Gastrocnemius medialis (tissue), 4 donors: ENCODE results near the gene MLXIPL.

Experiments
- POLR2A ChIP-seq, 2 donors: fragments of 450-650 bp; IDR thresholded peaks; one replicate each; pipeline ENCODE4 v1.6.1; 2017; ENCODE audit warnings: antibody characterized with exemption in 2 of 2, mild to moderate bottlenecking in 2 of 2, moderate library complexity in 2 of 2
- TF ChIP-seq, protein P1 (sequence below), 5 experiments: fragments of 450-650 bp in 3 of 5; fragments of 200-600 bp in 2 of 5; sonication (generic) in 2 of 5; IDR thresholded peaks in 4 of 5; conservative IDR thresholded peaks in 1 of 5; 1 replicate in 4 of 5; 2 replicates in 1 of 5; pipeline ENCODE4 v1.5.1; 2016 to 2019; ENCODE audit warnings: antibody characterized with exemption in 5 of 5, mild to moderate bottlenecking in 3 of 5, moderate library complexity in 3 of 5

DNA sequence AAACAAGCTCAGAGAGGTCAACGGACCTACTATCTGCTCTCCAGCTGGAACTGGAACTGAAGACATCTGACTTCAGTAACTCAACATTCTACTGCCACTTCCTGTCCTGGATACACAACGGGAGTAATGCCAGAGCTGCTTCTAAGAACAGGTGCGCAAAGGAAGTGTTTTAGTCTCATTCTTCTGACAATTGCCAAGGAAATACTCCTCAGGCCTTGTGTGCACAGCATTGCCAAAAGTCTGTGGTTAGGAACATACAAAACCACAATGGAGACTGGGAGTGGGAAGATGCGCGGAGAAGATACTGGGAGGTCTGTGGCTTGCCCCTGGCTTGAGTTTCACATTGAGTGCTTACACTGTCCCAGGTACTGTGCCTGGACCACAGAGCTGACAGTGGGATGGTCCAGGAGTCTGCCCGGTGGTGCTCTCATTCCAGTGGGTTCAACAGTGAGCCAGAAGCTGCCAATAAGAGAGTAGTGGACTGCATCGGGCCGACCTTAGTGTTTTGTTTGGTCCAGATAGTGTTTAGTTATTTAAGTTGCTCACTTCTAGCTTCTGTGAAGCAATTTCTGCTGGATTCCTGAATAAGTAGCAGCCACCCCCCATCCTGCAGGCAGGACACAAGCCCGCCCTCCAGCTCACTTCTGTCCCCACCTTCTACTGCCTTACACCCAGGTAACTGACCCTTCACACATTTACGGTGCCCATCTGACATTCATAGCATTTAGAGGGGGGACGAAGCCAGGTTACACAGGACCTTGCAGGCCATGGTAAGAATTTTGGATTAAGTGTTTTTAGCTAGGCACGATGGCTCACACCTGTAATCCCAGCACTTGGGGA is 56.3 kb downstream of the MLXIPL start:
- no peak for TF ChIP-seq POLR2A (IDR thresholded peaks at IDR 0.05)
- TF ChIP-seq, protein P1, sequence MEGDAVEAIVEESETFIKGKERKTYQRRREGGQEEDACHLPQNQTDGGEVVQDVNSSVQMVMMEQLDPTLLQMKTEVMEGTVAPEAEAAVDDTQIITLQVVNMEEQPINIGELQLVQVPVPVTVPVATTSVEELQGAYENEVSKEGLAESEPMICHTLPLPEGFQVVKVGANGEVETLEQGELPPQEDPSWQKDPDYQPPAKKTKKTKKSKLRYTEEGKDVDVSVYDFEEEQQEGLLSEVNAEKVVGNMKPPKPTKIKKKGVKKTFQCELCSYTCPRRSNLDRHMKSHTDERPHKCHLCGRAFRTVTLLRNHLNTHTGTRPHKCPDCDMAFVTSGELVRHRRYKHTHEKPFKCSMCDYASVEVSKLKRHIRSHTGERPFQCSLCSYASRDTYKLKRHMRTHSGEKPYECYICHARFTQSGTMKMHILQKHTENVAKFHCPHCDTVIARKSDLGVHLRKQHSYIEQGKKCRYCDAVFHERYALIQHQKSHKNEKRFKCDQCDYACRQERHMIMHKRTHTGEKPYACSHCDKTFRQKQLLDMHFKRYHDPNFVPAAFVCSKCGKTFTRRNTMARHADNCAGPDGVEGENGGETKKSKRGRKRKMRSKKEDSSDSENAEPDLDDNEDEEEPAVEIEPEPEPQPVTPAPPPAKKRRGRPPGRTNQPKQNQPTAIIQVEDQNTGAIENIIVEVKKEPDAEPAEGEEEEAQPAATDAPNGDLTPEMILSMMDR (IDR thresholded peaks at IDR 0.05 in 4 of 5, conservative IDR thresholded peaks at IDR 0.05 in 1 of 5), result no peak
